Measurements from ENCODE around the gene EFHC2. TPM values are rescaled to one million over a fixed set of nuclear protein-coding genes. Genes with fewer than 3 reads are reported as not detected.
"Not testable (repeated sequence)": the region's sequence is repeated elsewhere in the genome, so short reads cannot be mapped to it uniquely, and the experiment has no call there.

The EFHC2 gene
- total and polyA plus RNA-seq, 2 of the 8 experiments (the other 6 are each of a cell fraction or from before 2014, with no cell fraction given): 1.8 to 3.4 TPM

DNA sequence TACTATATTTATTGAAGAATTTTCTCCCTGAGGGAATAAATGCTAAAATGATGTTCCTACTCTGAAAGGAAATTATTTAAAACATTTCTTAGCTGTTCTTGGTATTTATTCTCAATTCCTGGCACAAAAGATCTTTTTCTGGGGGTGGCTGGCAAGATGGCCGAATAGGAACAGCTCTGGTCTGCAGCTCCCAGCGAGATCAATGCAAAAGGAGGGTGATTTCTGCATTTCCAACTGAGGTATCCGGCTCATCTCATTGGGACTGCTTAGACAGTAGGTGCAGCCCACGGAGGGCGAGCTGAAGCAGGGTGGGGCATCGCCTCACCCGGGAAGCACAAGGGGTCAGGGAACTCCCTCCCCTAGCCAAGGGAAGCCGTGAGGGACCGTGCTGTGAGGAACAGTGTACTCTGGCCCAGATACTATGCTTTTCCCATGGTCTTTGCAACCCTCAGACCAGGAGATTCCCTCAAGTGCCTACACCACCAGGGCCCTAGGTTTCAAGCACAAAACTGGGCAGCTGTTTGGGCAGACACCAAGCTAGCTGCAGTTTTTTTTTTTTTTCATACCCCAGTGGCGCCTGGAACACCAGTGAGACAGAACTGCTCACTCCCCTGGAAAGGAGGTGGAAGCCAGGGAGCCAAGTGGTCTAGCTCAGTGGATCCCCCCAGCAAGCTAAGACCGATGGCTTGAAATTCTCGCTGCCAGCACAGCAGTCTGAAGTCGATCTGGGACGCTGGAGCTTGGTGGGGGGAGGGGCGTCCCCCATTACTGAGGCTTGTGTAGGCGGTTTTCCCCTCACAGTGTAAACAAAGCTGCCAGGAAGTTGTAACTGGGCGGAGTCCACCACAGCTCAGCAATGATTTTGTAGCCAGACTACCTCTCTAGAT, 90.5 kb downstream of the EFHC2 start:
- POLR2A ChIA-PET (ENCODE audit: partially characterized antibody): not testable (repeated sequence)
- CTCF ChIA-PET (ENCODE audit: partially characterized antibody): interaction anchor here (0.6 kb wide), 1 partner anchor 696 kb away, joined by 3 read pairs; no protein-coding TSS in a partner anchor

More for the DNA sequence above, 90.5 kb downstream of the EFHC2 start:
- not testable (repeated sequence) for H2BK15ac ChIP-seq (ENCODE audit: low read length); H3K79me1 ChIP-seq (ENCODE audit: low read depth, low read length); H3K4me1 ChIP-seq (replicated peaks in 1 of 4; ENCODE audit: control insufficient read depth in 3 of 4, insufficient read depth in 4 of 4, low read length in 3 of 4); H3K23me2 ChIP-seq (ENCODE audit: low read depth, low read length); H3K9me3 ChIP-seq (ENCODE audit: insufficient read depth in 2 of 2, low read depth in 1 of 2, low read length in 1 of 2); H2BK5ac ChIP-seq (ENCODE audit: low read depth, low read length); H4K5ac ChIP-seq (ENCODE audit: insufficient read length, low read depth, low read length); H3K4me3 ChIP-seq (ENCODE audit: extremely low read depth in 1 of 4, insufficient read depth in 2 of 4, low read depth in 3 of 4, low read length in 4 of 4); H3K23ac ChIP-seq (ENCODE audit: insufficient read length); H2BK120ac ChIP-seq (replicated peaks; ENCODE audit: low read depth, low read length); H4K20me1 ChIP-seq (replicated peaks in 1 of 2; ENCODE audit: control insufficient read depth in 1 of 2, insufficient read depth in 2 of 2, low read length in 2 of 2); H3K9ac ChIP-seq (replicated peaks in 1 of 4; ENCODE audit: extremely low read depth in 1 of 4, low read depth in 3 of 4, low read length in 3 of 4); H2BK12ac ChIP-seq (ENCODE audit: low read depth, low read length); H2BK20ac ChIP-seq (ENCODE audit: low read length); H3K14ac ChIP-seq (ENCODE audit: insufficient read length); FAIRE-seq; H3K27ac ChIP-seq (ENCODE audit: low read depth, low read length); H3K27me3 ChIP-seq (replicated peaks in 1 of 4; ENCODE audit: control insufficient read depth in 3 of 4, extremely low read depth in 1 of 4, insufficient read depth in 3 of 4, low read length in 3 of 4); H3K4ac ChIP-seq (replicated peaks; ENCODE audit: insufficient read length, low read depth, low read length); H3K18ac ChIP-seq (ENCODE audit: extremely low read depth, low read length); H2AFZ ChIP-seq (ENCODE audit: low read length); H4K91ac ChIP-seq (replicated peaks; ENCODE audit: insufficient read length, low read length); H3K56ac ChIP-seq (replicated peaks; ENCODE audit: insufficient read length, low read depth, low read length); H3K79me2 ChIP-seq (ENCODE audit: control insufficient read depth in 1 of 2, insufficient read depth in 2 of 2, low read length in 2 of 2); H4K8ac ChIP-seq (ENCODE audit: extremely low read depth, insufficient read depth, low read length); H2AK5ac ChIP-seq (ENCODE audit: low read depth, low read length); H3K36me3 ChIP-seq (ENCODE audit: control insufficient read depth in 2 of 4, insufficient read depth in 4 of 4, low read length in 3 of 4)
- 0 out of 4 replicates have a peak overlapping the region, but pooled peaks of 1 of the 2 experiments have one; percentile 23 for H3K4me2 ChIP-seq (ENCODE audit: insufficient read depth in 1 of 2, low read depth in 2 of 2, low read length in 2 of 2)
- 64% methylated on average over 9 of the region's 17 CpGs; no CpG with 5 or more reads in 1 of the 2 experiments for WGBS, 2 experiments (ENCODE audit: extremely low coverage in 1 of 2, insufficient coverage in 1 of 2, insufficient read length in 1 of 2, insufficient replicate concordance in 2 of 2, low coverage in 1 of 2, low lambda C conversion rate in 2 of 2, missing lambda C conversion rate in 1 of 2)
- peak; percentile 7 to 49 for DNase-seq (ENCODE audit: low read depth in 1 of 2, low spot score in 2 of 2)
